B cell (primary cell): ENCODE measurements around the gene SULT2B1. TPM values are rescaled to one million over a fixed set of nuclear protein-coding genes. Genes with fewer than 3 reads are reported as not detected.
A peak's percentile ranks its signal among the peaks of the same experiment; 100 is the strongest.

Source experiments
- ATAC-seq: fragments of 200-7000 bp; cut with Tn5 transposase; one replicate; pipeline ENCODE4 v1.10.0; 2021; ENCODE audit warnings: low read depth, mild to moderate bottlenecking, moderate number of reproducible peaks, moderate library complexity
- CTCF ChIA-PET: fragments of 350-600 bp; sonication (Branson Sonifier 250); formaldehyde crosslinking; loops from one replicate; lab custom pipeline; 2021; ENCODE audit warnings: antibody characterized with exemption, inconsistent platforms; lab: Charles Lee
- POLR2A ChIA-PET: fragments of 350-600 bp; sonication (Branson Sonifier 250); formaldehyde crosslinking; loops from one replicate; lab custom pipeline; 2021; ENCODE audit warnings: antibody characterized with exemption; lab: Charles Lee
- DNase-seq: peaks from one replicate; pipeline ENCODE4 v3.0.0; 2013
- H2AFZ ChIP-seq: 2 replicates; pipeline ENCODE4 v1.6.1; 2012; ENCODE audit warnings: mild to moderate bottlenecking, low read depth, low read length; ENCODE audit not compliant: insufficient read depth, poor library complexity, severe bottlenecking
- H3K27ac ChIP-seq, 2 donors: 1 replicate in 1 of 2; 2 replicates in 1 of 2; pipeline ENCODE4 v1.5.1; 2012 to 2013; ENCODE audit warnings: low read length in 2 of 2, mild to moderate bottlenecking in 2 of 2, moderate library complexity in 1 of 2
- H3K27me3 ChIP-seq, 4 experiments: fragments of 200-600 bp in 1 of 4; sonication (generic) in 1 of 4; replicated peaks in 1 of 4; 1 replicate in 2 of 4; 2 replicates in 2 of 4; pipeline versions ENCODE4 v1.6.1 to v1.7.0; 2013 to 2016; ENCODE audit warnings: low read length in 3 of 4, mild to moderate bottlenecking in 2 of 4, mixed read lengths in 1 of 4, moderate library complexity in 1 of 4; ENCODE audit not compliant: insufficient read depth in 4 of 4, control insufficient read depth in 3 of 4; ENCODE audit errors: control extremely low read depth in 1 of 4
- H3K36me3 ChIP-seq, 2 experiments: replicated peaks in 1 of 2; 1 replicate in 1 of 2; 2 replicates in 1 of 2; pipeline versions ENCODE4 v1.6.1 to v1.7.1; 2013; ENCODE audit warnings: low read length in 1 of 2; ENCODE audit not compliant: insufficient read depth in 2 of 2, control insufficient read depth in 1 of 2; ENCODE audit errors: control extremely low read depth in 1 of 2, extremely low read depth in 1 of 2
- H3K4me1 ChIP-seq, 2 donors: fragments of 200-600 bp in 1 of 2; sonication (generic) in 1 of 2; 1 replicate in 1 of 2; 2 replicates in 1 of 2; pipeline versions ENCODE4 v1.5.1 to v1.6.1; 2013 to 2017; ENCODE audit warnings: low read length in 2 of 2; ENCODE audit not compliant: control insufficient read depth in 2 of 2, insufficient read depth in 2 of 2
- H3K4me2 ChIP-seq: replicated peaks from 2 replicates; pipeline ENCODE3; 2012; ENCODE audit warnings: mild to moderate bottlenecking, low read depth, low read length; ENCODE audit not compliant: poor library complexity, severe bottlenecking
- H3K4me3 ChIP-seq, 5 experiments: fragments of 200-600 bp in 1 of 5; sonication (generic) in 1 of 5; 1 replicate in 3 of 5; 2 replicates in 2 of 5; pipeline versions ENCODE4 v1.5.1 to v1.7.0; 2011 to 2016; ENCODE audit warnings: low read length in 4 of 5, mild to moderate bottlenecking in 4 of 5, low read depth in 2 of 5, control low read depth in 1 of 5, moderate library complexity in 1 of 5; ENCODE audit not compliant: insufficient read depth in 1 of 5; ENCODE audit errors: control extremely low read depth in 1 of 5, extremely low read depth in 1 of 5
- H3K79me2 ChIP-seq: fragments of 200-600 bp; sonication (generic); one replicate; pipeline ENCODE4 v1.6.0; 2016; ENCODE audit warnings: low read length; ENCODE audit not compliant: control insufficient read depth, insufficient read depth
- H3K9ac ChIP-seq: fragments of 200-600 bp; sonication (generic); 2 replicates; pipeline ENCODE4 v1.6.1; 2017; ENCODE audit warnings: mild to moderate bottlenecking, low read length, moderate library complexity
- H3K9me3 ChIP-seq, 3 donors: one replicate each; pipeline versions ENCODE4 v1.6.1 to v1.7.1; 2013; ENCODE audit warnings: low read length in 2 of 3; ENCODE audit not compliant: control insufficient read depth in 2 of 3, insufficient read depth in 1 of 3; ENCODE audit errors: control extremely low read depth in 1 of 3
- H4K20me1 ChIP-seq: 2 replicates; pipeline ENCODE4 v1.6.0; 2012; ENCODE audit warnings: mild to moderate bottlenecking, low read length; ENCODE audit not compliant: insufficient read depth, control insufficient read depth, poor library complexity, severe bottlenecking
- H3K27ac Mint-ChIP-seq: one replicate; pipeline ENCODE4 v1.8.0; 2021; ENCODE audit warnings: mixed read lengths
- H3K27me3 Mint-ChIP-seq: one replicate; pipeline ENCODE4 v1.8.0; 2021; ENCODE audit warnings: mixed read lengths
- H3K4me1 Mint-ChIP-seq: one replicate; pipeline ENCODE4 v1.8.0; 2021; ENCODE audit warnings: mixed read lengths
- H3K4me3 Mint-ChIP-seq: one replicate; pipeline ENCODE4 v1.8.0; 2021; ENCODE audit warnings: mixed read lengths
- H3K9me3 Mint-ChIP-seq: one replicate; pipeline ENCODE4 v1.8.0; 2022; ENCODE audit warnings: mixed read lengths; ENCODE audit not compliant: insufficient read depth
- CTCF ChIP-seq: fragments of 200-600 bp; IDR thresholded peaks from one replicate; pipeline ENCODE4 v1.8.0; 2022; ENCODE audit warnings: antibody characterized with exemption, mild to moderate bottlenecking
- EZH2 ChIP-seq: IDR thresholded peaks from 2 replicates; pipeline ENCODE4 v1.6.1; 2012; ENCODE audit warnings: borderline replicate concordance, low read depth, mild to moderate bottlenecking, moderate library complexity, low read length; ENCODE audit not compliant: insufficient read depth, poor library complexity, severe bottlenecking
- WGBS: methylation state at CpG from one replicate; pipeline ENCODE4 v1.1.5; 2013; ENCODE audit warnings: missing lambda C conversion rate; ENCODE audit not compliant: insufficient coverage; 5-methylcytosine and 5-hydroxymethylcytosine counted together
- intact Hi-C: fragments of 100-400 bp; cut with micrococcal nuclease; formaldehyde crosslinking; loops from one replicate; pipeline ENCODE4 v1.10.0; 2022
- polyA plus RNA-seq: library from polyadenylated mRNA; depleted of rRNA; stranded (reverse); fragments of >200 nt; gene quantifications from 2 replicates; pipeline ENCODE4 v1.2.3, GENCODE V29; 2012
- total RNA-seq, 2 donors: library from RNA; stranded (reverse); fragments of 120-200 nt in 1 of 2; gene quantifications; 1 replicate in 1 of 2; 2 replicates in 1 of 2; pipeline versions ENCODE4 v1.2.3 to v1.2.4, GENCODE V29; 2013 to 2022

The SULT2B1 gene
- total and polyA plus RNA-seq, 2 donors (not counting 1 experiment from before 2014, with no cell fraction given): not detected

- H3K9me3 ChIP-seq: peaks cover 0 to 14% (median 0%) of the 10 kb centered on the region in 3 donors
- no peak overlapping the region for H3K27ac Mint-ChIP-seq
- H3K27ac ChIP-seq: no peak overlapping the region
- peak overlapping the region in 4 of 5 experiments; percentile 14 to 56 (median 48) for H3K4me3 ChIP-seq
- H3K4me1 Mint-ChIP-seq: peaks cover 12% of the 10 kb centered on the region
- H3K4me2 ChIP-seq: peak overlapping the region; percentile 67
- H3K36me3 ChIP-seq: no peaks in the 10 kb centered on the region
- TF ChIP-seq CTCF: peak; percentile 94
- TF ChIP-seq EZH2: no peak
- intact Hi-C loops: loop anchor here (1.0 to 2.0 kb wide), 5 partner anchors 19 to 322 kb away; no protein-coding TSS in a partner anchor
- DNase-seq: peak; percentile 89
- ATAC-seq: peak; percentile 91
- 5% methylated on average over 36 of the region's 36 CpGs for WGBS
- POLR2A ChIA-PET: interaction anchor here (0.6 to 0.7 kb wide), 2 partner anchors 75 to 185 kb away, joined by 3 to 4 read pairs; no protein-coding TSS in a partner anchor
- peaks cover 4 to 15% of the 10 kb centered on the region in 2 donors for H3K4me1 ChIP-seq
- peak overlapping the region; percentile 46 for H3K9ac ChIP-seq
- H3K4me3 Mint-ChIP-seq: peak overlapping the region; percentile 82
- CTCF ChIA-PET: interaction anchor here (0.7 to 5.0 kb wide), 24 partner anchors 9 to 626 kb away, joined by 3 to 40 read pairs (median 4); partner anchors contain the start of genes FAM83E and SPACA4
- no peaks in the 10 kb centered on the region for H3K9me3 Mint-ChIP-seq
- peaks cover 0 to 7% (median 4%) of the 10 kb centered on the region in 4 experiments for H3K27me3 ChIP-seq
- no peaks in the 10 kb centered on the region for H3K79me2 ChIP-seq
- H2AFZ ChIP-seq: peak overlapping the region; percentile 67
- H3K27me3 Mint-ChIP-seq: peaks cover 14% of the 10 kb centered on the region
- H4K20me1 ChIP-seq: no peaks in the 10 kb centered on the region
Measured at GRCh38 chr19:48588670-48589401, 36.9 kb downstream of the SULT2B1 start.

DNA sequence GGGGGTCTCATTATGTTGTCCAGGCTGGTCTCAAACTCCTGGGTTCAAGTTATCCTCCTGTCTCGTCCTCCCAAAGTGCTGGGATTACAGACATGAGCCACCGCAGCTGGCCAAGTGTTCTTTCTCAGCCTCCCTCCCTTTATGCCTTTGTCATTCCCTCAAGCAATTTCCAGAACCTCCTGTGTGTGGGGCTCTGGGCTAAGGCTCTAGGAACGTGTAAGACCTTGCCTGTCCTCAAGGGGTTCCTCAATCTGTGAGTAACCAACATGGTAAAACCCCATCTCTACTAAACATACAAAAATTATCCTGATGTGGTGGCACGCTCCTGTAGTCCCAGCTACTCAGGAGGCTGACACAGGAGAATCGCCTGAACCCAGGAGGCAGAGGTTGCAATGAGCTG is 39.0 kb downstream of the SULT2B1 start:
- no peak overlapping the region for H3K27ac ChIP-seq
- H3K36me3 ChIP-seq: no peaks in the 10 kb centered on the region
- H2AFZ ChIP-seq: no peak overlapping the region
- ChIA-PET CTCF (interaction anchor here (1.3 to 2.1 kb wide), 2 partner anchors 33 to 85 kb away, joined by 4 read pairs; no protein-coding TSS in a partner anchor), POLR2A (no interaction called here)
- H4K20me1 ChIP-seq: no peaks in the 10 kb centered on the region
- TF ChIP-seq CTCF (no peak), EZH2 (no peak)
- Mint-ChIP-seq H3K27ac (no peak overlapping the region), H3K4me3 (no peak overlapping the region), H3K4me1 (peaks cover 8% of the 10 kb centered on the region), H3K9me3 (no peaks in the 10 kb centered on the region), H3K27me3 (peaks cover 8% of the 10 kb centered on the region)
- DNase-seq (no peak), ATAC-seq (no peak)
- 91% methylated on average over 5 of the region's 5 CpGs for WGBS
- H3K4me3 ChIP-seq: no peak overlapping the region
- no peaks in the 10 kb centered on the region for H3K79me2 ChIP-seq
- no peak overlapping the region for H3K9ac ChIP-seq
- peaks cover 0 to 7% (median 4%) of the 10 kb centered on the region in 4 experiments for H3K27me3 ChIP-seq
- H3K4me1 ChIP-seq: peaks cover 4 to 11% of the 10 kb centered on the region in 2 donors
- H3K9me3 ChIP-seq: peaks cover 0 to 3% (median 0%) of the 10 kb centered on the region in 3 donors
- intact Hi-C loops: no loop called here
- no peak overlapping the region for H3K4me2 ChIP-seq
